Raji (cell line): ENCODE data around the gene ANKRD65.

Source experiments
- POLR2A ChIP-seq: IDR thresholded peaks from 2 replicates; pipeline ENCODE4 v1.6.1; 2011; ENCODE audit warnings: low read depth, low read length, control low read depth; ENCODE audit not compliant: insufficient read depth

Gene ANKRD65

GRCh38 chr1:1421147-1421906 lies at the start of gene ANKRD65:
ANKRD65 (minus strand) TSS chr1:1421276; CDS start chr1:1421005, 271 bp downstream.
- no peak for TF ChIP-seq POLR2A

GRCh38 chr1:1463312-1463711 lies 42.2 kb upstream of the ANKRD65 start:
- TF ChIP-seq POLR2A = no peak

GRCh38 chr1:1462318-1462966 lies 41.4 kb upstream of the ANKRD65 start:
- no peak for TF ChIP-seq POLR2A

- no peak for TF ChIP-seq POLR2A
Measured at GRCh38 chr1:1461721-1462317, 40.7 kb upstream of the ANKRD65 start.

- no peak for TF ChIP-seq POLR2A
Measured at GRCh38 chr1:1460540-1461130, 39.6 kb upstream of the ANKRD65 start.

- TF ChIP-seq POLR2A = no peak
Measured at GRCh38 chr1:1455366-1455884, 34.3 kb upstream of the ANKRD65 start.

GRCh38 chr1:1452882-1453281 lies 31.8 kb upstream of the ANKRD65 start:
- no peak for TF ChIP-seq POLR2A

GRCh38 chr1:1451696-1452364 lies 30.8 kb upstream of the ANKRD65 start:
- no peak for TF ChIP-seq POLR2A

GRCh38 chr1:1449099-1449739 lies 28.1 kb upstream of the ANKRD65 start, which contains the start of gene ATAD3C:
ATAD3C (plus strand) TSS chr1:1449689; CDS start chr1:1450684, 995 bp downstream.
- no peak for TF ChIP-seq POLR2A

- TF ChIP-seq POLR2A = no peak
Measured at GRCh38 chr1:1442069-1442770, 21.1 kb upstream of the ANKRD65 start.

- TF ChIP-seq POLR2A = no peak
Measured at GRCh38 chr1:1441002-1441888, 20.2 kb upstream of the ANKRD65 start.

- no peak for TF ChIP-seq POLR2A
Measured at GRCh38 chr1:1440262-1441001, 19.4 kb upstream of the ANKRD65 start.
